ENCODE measurements around the gene KCNH8.

KCNH8 gene

DNA sequence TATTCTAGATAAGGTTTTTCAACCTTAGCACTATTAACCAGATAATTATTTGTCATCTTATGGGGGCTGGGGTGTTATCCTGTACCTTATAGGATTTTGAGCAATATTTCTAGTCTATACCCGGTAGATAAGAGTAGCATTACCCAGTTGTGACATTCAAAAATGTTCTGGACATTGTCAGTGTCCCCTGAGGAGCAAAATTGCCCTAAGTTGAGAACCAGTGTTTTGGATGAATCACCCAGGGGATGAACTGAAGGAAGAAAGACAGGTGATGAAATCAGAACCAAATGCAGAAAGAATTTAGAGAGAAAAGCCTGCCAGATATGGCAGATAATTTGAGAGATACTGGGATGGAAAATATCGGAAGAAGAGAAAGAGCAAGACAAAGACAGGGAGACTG, 58.2 kb downstream of the KCNH8 start:
- no peak for DNase-seq (ENCODE audit: low read depth)
- no peak overlapping the region for H3K4me3 ChIP-seq (ENCODE audit: low read length)
- TF ChIP-seq, protein P1, sequence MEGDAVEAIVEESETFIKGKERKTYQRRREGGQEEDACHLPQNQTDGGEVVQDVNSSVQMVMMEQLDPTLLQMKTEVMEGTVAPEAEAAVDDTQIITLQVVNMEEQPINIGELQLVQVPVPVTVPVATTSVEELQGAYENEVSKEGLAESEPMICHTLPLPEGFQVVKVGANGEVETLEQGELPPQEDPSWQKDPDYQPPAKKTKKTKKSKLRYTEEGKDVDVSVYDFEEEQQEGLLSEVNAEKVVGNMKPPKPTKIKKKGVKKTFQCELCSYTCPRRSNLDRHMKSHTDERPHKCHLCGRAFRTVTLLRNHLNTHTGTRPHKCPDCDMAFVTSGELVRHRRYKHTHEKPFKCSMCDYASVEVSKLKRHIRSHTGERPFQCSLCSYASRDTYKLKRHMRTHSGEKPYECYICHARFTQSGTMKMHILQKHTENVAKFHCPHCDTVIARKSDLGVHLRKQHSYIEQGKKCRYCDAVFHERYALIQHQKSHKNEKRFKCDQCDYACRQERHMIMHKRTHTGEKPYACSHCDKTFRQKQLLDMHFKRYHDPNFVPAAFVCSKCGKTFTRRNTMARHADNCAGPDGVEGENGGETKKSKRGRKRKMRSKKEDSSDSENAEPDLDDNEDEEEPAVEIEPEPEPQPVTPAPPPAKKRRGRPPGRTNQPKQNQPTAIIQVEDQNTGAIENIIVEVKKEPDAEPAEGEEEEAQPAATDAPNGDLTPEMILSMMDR (conservative IDR thresholded peaks at IDR 0.05; ENCODE audit: low read depth, low read length) = no peak

DNA sequence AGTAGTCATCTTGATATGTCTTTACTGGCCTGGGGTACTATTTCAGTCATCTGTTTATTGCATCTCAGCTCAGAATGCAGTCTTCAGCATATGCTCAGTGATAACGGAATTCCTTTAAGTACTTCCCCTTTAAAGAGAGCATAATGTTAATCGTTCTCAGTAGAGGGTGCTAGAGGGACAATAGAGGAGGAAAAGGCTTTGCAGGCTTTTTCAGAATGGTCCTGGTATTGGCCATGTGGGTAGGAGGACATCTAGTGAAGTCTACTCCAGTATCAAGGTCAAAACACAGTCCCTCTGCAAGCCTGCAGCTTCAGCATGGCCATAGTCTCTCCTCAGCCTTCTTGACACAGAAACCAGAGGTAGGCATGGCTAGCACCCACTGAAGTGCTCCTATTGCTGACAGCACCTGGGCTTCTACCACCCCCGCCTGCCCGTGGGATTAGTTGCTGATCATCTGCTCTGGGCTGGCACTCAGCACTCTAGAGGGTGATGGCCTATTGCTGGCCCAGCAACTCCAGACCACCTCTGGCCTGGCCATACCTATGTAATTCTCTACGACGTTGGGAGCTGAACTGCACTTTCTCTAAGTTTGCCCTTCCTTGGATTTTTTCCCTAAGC, 65.4 kb downstream of the KCNH8 start:
- TF ChIP-seq, protein P1 (conservative IDR thresholded peaks at IDR 0.05; ENCODE audit: low read depth, low read length) = peak; percentile 26
- no peak overlapping the region for H3K4me3 ChIP-seq (ENCODE audit: low read length)
- DNase-seq (ENCODE audit: low read depth) = no peak

DNA sequence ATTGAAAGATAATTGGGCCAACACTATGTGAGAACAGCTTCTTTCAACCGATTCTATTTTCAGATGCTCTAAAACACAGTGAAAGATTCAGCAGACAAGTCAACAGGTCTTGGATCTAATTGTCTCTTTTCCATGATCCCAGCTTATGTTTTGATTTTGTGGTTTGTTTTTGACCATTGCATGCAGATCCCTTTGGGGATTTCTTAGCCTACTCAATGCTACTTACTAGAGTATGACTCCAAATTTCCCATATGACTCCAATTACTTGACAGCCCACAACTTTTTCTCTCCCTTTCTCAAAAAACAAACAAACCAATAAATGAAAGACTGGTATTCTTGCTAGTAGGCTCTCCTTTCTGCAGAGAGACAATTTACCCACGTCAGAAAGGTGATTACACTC, 67.1 kb downstream of the KCNH8 start:
- DNase-seq (ENCODE audit: low read depth) = no peak
- no peak overlapping the region for H3K4me3 ChIP-seq (ENCODE audit: low read length)
- TF ChIP-seq, protein P1 (conservative IDR thresholded peaks at IDR 0.05; ENCODE audit: low read depth, low read length) = no peak

DNA sequence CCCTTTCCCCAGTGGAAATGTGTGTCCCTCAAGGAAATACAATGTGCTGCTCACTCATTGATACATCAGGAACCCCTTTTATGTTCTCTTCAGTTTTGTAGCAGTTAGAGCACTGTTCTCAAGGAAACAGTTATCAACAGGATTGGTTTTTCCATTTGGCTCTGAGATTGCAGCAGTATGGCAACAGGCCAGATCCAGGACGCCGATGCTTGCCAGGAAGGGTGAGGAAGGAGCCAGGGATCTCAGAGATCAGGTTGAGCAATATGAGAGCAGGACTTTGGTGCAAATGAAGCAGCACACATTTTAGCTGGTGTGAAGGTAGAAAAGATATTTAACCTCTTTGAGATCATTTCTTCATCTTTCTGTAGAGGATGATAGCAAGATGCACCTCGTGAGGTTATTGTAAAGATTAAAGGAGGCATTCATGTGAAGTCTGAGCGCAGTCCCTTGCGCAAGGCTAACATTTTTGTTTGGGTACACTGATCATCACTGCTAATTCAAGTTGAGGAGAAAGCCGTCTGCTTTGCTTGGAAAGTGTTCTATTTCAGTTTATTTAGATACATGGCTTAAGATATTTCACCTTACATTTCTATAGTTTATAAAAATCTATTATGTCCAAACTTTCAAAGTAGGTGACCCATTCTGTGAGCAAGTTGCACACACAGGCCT, 68.5 kb downstream of the KCNH8 start:
- peak; percentile 21 for DNase-seq (ENCODE audit: low read depth)
- TF ChIP-seq, protein P1 (conservative IDR thresholded peaks at IDR 0.05; ENCODE audit: low read depth, low read length) = no peak
- H3K4me3 ChIP-seq (ENCODE audit: low read length) = no peak overlapping the region

DNA sequence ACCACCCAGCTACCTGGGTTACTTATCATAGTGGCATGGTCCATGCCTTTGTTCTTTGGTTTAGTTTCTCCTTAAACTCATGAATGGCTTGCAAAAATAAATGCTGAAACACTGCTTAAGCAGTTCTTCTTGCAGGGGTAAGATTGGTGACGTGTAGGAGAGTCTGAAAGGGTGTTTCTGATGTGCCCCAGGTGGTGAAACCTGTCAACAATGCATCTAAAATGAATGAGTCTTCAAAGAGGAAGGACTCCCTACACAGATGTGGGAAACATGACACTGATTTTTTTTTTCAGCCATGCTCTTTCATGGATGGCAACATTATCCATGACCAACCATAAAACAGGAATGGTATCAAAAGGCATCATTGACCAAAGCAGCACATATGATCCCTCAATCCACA, 72.0 kb downstream of the KCNH8 start:
- no peak overlapping the region for H3K4me3 ChIP-seq (ENCODE audit: low read length)
- DNase-seq (ENCODE audit: low read depth) = no peak
- TF ChIP-seq, protein P1 (conservative IDR thresholded peaks at IDR 0.05; ENCODE audit: low read depth, low read length) = no peak

DNA sequence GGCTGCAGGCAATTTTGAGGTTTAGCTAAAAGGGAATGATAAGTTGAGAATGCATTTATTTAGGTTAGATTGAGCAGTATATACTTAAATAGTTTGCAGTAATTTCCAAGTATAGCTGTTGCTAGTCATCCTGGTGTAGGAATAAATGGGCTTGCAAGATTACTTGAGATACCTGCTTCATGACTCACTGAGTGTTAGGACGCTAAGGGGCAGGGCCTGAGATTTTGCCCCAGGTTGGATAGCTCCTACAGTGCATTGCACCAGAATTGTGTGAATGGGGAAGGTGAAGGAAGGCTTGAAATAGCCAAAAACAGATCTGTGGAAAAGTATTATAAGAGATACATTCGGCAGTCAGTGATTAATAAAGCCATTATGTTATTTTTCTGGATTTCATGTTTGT, 72.8 kb downstream of the KCNH8 start:
- no peak for DNase-seq (ENCODE audit: low read depth)
- H3K4me3 ChIP-seq (ENCODE audit: low read length) = no peak overlapping the region
- TF ChIP-seq, protein P1 (conservative IDR thresholded peaks at IDR 0.05; ENCODE audit: low read depth, low read length) = no peak

DNA sequence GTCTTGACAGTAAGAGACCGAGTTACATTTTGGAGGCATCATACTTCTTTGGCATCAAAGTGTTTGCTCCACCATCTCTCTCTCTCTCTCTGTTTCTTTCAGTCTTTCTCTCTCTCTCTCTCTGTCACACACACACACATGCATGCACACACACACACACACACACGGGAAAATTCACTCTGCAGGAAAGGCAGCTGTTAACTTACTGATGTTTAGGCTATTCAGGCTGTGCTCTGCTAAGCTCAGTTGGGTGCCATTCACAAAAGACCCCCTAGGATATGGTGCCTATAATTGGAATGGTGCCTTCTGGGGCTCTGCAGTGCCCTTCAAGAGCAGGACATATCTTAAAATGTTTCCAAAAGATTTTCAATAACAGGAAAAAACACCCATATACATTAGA, 78.2 kb downstream of the KCNH8 start:
- H3K4me3 ChIP-seq (ENCODE audit: low read length) = no peak overlapping the region
- TF ChIP-seq, protein P1 (conservative IDR thresholded peaks at IDR 0.05; ENCODE audit: low read depth, low read length) = no peak
- DNase-seq (ENCODE audit: low read depth) = no peak

Data from retinal pigment epithelial cell (primary cell).